Spinal cord (tissue), 10 donors: ENCODE measurements around the gene PSMB7. TPM values are rescaled to one million over a fixed set of nuclear protein-coding genes. Genes with fewer than 3 reads are reported as not detected.

Experiments
- DNase-seq, 6 donors: peaks; one replicate each; pipeline versions ENCODE4 v3.0.0 to v3.0.0-alpha.2; 2013 to 2015; ENCODE audit warnings: low spot score in 6 of 6, low read depth in 4 of 6
- H3K27ac ChIP-seq: one replicate; pipeline ENCODE4 v1.5.1; 2013; ENCODE audit warnings: low read depth, low read length, control low read depth
- H3K27me3 ChIP-seq: one replicate; pipeline ENCODE4 v1.6.1; 2013; ENCODE audit warnings: low read length; ENCODE audit not compliant: control insufficient read depth, insufficient read depth
- H3K36me3 ChIP-seq: one replicate; pipeline ENCODE4 v1.6.1; 2013; ENCODE audit warnings: low read length; ENCODE audit not compliant: control insufficient read depth, insufficient read depth
- H3K4me1 ChIP-seq: one replicate; pipeline ENCODE4 v1.6.1; 2013; ENCODE audit warnings: low read length; ENCODE audit not compliant: control insufficient read depth, insufficient read depth
- H3K4me3 ChIP-seq: one replicate; pipeline ENCODE4 v1.5.1; 2013; ENCODE audit warnings: low read depth, low read length, control low read depth
- H3K9me3 ChIP-seq: one replicate; pipeline ENCODE4 v1.6.1; 2013; ENCODE audit warnings: low read length; ENCODE audit not compliant: control insufficient read depth, insufficient read depth
- WGBS: methylation state at CpG from one replicate; pipeline ENCODE4 v1.1.5; 2013; ENCODE audit warnings: missing lambda C conversion rate; ENCODE audit not compliant: insufficient coverage; 5-methylcytosine and 5-hydroxymethylcytosine counted together
- polyA plus RNA-seq, 2 donors: library from polyadenylated mRNA; unstranded; fragments of 120-200 nt; gene quantifications; one replicate each; pipeline ENCODE4 v1.2.1, GENCODE V29; 2013; ENCODE audit not compliant: insufficient read length in 2 of 2
- total RNA-seq, 2 donors: library from RNA; depleted of rRNA in 1 of 2; stranded (reverse); fragments of 120-200 nt in 1 of 2; fragments of >200 nt in 1 of 2; gene quantifications; one replicate each; pipeline versions ENCODE4 v1.2.3 to v1.2.4, GENCODE V29; 2013 to 2014
- donor health status: healthy.

Gene PSMB7
- total and polyA plus RNA-seq, 4 donors, result 154 to 244 (median 208) TPM

DNA sequence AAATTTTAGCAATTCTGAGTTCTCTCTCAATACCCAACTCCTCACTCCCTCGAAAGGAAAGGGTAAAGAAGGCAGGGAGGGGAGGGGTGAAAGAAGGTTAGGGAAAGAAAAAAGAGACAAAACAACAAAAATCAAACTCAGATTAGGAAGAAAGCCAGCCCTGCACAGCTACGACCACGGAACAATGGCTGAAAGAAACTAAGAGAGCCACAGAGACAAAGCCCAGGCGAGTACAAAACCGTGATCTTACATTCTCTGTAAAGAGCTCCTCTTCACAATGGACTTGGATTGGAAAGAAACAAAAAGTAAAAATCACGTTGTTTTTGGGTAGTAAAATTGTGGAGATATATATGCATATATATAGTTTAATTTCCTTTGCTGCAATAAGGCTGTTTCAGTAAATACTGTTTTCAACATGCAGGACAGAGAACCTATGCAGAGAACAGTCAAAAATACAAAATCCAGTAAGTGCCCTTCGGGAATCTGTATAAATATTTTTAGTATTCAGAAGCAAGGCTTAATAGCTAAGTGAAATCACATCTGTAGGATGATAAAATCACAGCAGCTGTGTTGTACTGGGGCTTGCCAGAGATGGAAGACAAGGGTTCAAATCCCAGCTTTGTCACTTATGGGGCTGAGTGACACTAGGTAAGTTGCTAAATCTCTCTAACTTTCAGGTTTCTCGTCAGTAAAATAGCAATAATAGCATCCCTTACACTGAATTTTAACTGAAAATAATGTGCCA, 16.9 kb downstream of the PSMB7 start:
- Histone ChIP-seq H3K36me3 (peaks cover 11% of the 10 kb centered on the region), H3K9me3 (no peaks in the 10 kb centered on the region), H3K4me1 (peaks cover 28% of the 10 kb centered on the region), H3K27ac (no peak overlapping the region), H3K27me3 (no peaks in the 10 kb centered on the region), H3K4me3 (no peak overlapping the region)
- 80% methylated on average over 1 of the region's 8 CpGs for WGBS
- DNase-seq, result no peak

DNA sequence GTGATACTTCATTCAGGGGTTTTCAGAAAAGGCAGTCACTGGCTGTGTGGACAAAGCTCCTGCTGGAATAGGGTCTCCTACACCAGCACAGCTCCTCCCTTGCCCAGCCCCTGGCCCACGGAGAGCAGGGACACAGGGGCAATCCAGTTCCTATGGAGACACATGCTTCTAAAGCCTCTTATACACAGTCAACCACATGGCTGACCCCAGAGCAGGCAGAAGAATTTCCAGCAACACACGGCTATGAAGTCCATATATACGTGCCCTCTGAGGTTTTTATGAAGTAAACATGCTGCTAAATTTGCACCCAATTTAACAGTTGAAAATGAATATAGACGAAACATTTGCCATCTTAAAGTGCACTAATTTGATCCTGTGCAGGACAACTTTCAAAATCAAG, 19.4 kb downstream of the PSMB7 start:
- 44% methylated on average over 1 of the region's 4 CpGs for WGBS
- Histone ChIP-seq H3K9me3 (no peaks in the 10 kb centered on the region), H3K27ac (no peak overlapping the region), H3K4me3 (no peak overlapping the region), H3K36me3 (no peaks in the 10 kb centered on the region), H3K4me1 (peaks cover 38% of the 10 kb centered on the region), H3K27me3 (no peaks in the 10 kb centered on the region)
- DNase-seq, result no peak

DNA sequence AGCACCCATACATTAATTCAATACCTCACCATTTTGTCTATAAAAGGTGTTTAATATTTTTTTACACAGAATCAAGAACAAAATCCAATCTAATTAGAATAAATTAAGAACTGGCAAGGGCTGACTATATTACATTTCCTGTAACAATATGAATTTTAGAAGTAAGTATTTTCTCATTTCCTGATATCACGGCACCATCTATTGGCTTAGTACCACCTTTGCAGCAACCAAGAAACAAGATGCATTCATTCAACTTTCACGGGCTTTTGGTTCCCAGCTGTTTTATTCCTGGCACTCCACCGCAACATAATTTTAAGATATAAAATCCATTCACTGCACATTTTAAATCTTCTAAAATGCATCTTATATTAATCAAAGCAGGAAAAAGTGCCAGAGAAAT, 20.6 kb downstream of the PSMB7 start:
- peak in 1 of 6 donors; percentile 68 for DNase-seq
- no peaks in the 10 kb centered on the region for H3K27me3 ChIP-seq
- no peak overlapping the region for H3K27ac ChIP-seq
- peaks cover 30% of the 10 kb centered on the region for H3K4me1 ChIP-seq
- 73% methylated on average over 3 of the region's 3 CpGs for WGBS
- H3K36me3 ChIP-seq, result no peaks in the 10 kb centered on the region
- no peaks in the 10 kb centered on the region for H3K9me3 ChIP-seq
- H3K4me3 ChIP-seq, result no peak overlapping the region

DNA sequence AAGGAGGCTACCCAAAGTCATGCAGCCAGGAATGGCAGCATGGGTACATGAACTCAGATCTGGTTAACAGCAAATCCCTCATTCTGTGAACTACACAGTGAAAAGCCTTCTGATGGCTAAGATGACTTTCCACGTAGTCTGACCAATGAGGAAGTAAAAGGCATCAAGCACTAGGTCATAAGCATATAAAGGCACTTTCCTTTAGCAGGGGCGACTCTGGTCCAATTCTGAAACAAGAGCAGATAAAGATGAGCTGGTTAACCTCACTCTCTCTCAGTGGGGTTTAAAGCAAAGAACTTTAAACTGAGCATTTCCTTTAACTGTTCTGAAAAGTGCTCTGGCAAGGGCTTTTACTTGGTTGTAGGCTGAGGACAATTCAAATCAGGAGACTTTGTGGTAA, 21.1 kb downstream of the PSMB7 start:
- H3K36me3 ChIP-seq, result no peaks in the 10 kb centered on the region
- 50% methylated on average over 1 of the region's 2 CpGs for whole genome bisulfite sequencing
- no peaks in the 10 kb centered on the region for H3K27me3 ChIP-seq
- no peaks in the 10 kb centered on the region for H3K9me3 ChIP-seq
- peaks cover 30% of the 10 kb centered on the region for H3K4me1 ChIP-seq
- H3K4me3 ChIP-seq, result no peak overlapping the region
- DNase-seq, result no peak
- no peak overlapping the region for H3K27ac ChIP-seq

DNA sequence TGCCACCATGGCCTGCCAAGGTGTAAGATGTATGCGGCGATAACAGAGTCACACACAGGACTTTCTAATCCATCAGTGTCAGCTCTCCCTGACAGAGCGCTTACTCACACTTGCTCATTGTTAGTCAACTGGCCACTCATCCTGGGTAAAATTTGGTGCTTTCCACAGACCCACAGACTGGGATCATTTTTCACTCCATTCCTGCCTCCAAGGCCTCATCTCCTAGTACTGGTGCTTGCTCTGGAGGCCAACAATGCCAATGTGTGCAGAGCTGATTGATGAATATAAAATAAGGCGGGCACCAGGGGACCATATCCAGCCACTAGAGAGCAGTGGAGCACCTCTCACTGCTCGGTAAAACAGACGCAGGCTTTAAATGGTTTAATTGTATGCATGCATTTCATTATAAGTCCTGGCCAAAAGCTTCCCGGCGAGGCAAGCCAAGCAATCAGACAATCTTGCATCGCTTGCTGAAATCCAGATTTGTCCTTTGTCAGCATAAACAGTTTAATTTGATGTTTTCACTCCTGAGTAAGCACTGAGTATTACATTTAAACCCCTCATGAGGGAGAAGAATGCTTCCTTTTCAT, 22.3 kb downstream of the PSMB7 start:
- Histone ChIP-seq H3K4me3 (no peak overlapping the region), H3K27me3 (no peaks in the 10 kb centered on the region), H3K9me3 (no peaks in the 10 kb centered on the region), H3K27ac (peak overlapping the region; percentile 57), H3K36me3 (no peaks in the 10 kb centered on the region), H3K4me1 (peaks cover 31% of the 10 kb centered on the region)
- peak in 5 of 6 donors; percentile 50 to 94 (median 57) for DNase-seq
- 43% methylated on average over 5 of the region's 9 CpGs for WGBS

DNA sequence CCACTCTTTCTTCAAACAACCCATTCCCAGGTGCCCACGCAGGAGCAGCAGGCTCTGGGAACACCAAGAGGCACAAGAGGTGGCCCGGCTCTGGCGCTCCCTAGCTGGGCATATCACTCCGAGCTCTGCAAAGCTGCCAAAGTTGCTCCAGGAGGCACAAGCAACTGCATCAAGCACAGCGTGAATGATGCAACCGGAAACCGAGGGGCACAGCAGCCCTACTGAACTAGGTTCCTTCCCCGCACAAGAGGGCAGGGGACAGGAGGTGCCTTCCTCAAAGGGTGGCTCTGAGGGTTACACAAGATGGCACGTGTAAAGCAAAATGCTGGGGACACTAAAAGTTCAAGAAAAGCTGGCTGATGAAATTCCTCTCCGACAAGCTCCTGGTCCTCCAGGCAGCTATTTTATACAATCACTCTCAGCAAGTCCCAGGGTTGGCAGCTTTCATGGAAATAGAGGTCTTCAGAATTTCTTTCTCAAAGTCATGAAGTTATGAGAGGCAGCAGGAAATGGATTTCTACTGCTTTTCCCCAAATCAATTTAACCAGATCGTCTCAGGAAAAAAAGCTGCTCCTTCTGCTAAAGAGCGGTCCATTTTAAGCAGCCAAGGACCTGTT, 22.9 kb downstream of the PSMB7 start:
- H3K9me3 ChIP-seq, result no peaks in the 10 kb centered on the region
- DNase-seq, result no peak
- peak overlapping the region; percentile 57 for H3K27ac ChIP-seq
- WGBS, result 77% methylated on average over 8 of the region's 12 CpGs
- H3K4me1 ChIP-seq, result peaks cover 31% of the 10 kb centered on the region
- H3K4me3 ChIP-seq, result no peak overlapping the region
- H3K36me3 ChIP-seq, result no peaks in the 10 kb centered on the region
- H3K27me3 ChIP-seq, result no peaks in the 10 kb centered on the region

DNA sequence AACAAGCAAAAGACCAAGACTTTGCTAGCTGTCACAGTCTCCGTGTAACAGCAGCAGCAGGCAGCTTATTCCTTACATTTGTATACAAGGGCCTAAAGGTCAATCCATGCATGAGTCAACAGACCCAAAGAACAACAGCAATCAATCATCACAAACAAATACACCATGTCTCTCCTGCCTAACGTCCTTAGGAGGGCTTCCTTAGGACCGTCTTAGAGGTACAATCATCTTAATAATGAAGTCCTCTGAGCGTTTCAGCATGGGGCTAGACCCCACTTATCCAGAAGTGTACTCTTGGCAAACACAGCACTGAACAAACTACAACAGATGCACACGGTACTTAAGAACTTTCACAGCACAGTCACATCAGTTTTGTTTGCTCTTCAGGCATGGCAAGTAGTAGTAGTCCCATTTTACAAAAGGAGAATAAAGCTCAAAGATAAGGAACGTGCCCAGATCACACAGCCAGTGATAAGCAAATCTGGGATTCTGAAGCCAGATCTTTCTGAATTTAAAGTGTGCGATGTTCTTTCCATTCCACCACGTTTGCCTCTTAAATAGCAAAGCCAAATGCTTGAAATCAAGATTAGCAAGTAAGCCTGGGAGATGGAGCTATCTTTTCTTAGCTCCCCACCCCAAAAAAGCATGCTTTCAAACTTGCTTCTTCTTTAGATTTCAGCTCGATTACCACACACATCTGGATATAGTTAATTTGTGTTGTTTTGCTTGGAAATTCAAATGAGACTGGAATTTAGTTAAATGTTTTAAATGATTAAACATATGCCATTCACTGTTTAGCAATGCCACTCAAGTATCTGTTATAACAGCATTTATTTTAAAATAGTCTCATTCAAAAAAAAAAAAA, 24.2 kb downstream of the PSMB7 start:
- no peaks in the 10 kb centered on the region for H3K27me3 ChIP-seq
- 56% methylated on average over 4 of the region's 9 CpGs for WGBS
- no peaks in the 10 kb centered on the region for H3K36me3 ChIP-seq
- peak in 1 of 6 donors; percentile 59 for DNase-seq
- no peak overlapping the region for H3K27ac ChIP-seq
- no peak overlapping the region for H3K4me3 ChIP-seq
- peaks cover 31% of the 10 kb centered on the region for H3K4me1 ChIP-seq
- H3K9me3 ChIP-seq, result no peaks in the 10 kb centered on the region

DNA sequence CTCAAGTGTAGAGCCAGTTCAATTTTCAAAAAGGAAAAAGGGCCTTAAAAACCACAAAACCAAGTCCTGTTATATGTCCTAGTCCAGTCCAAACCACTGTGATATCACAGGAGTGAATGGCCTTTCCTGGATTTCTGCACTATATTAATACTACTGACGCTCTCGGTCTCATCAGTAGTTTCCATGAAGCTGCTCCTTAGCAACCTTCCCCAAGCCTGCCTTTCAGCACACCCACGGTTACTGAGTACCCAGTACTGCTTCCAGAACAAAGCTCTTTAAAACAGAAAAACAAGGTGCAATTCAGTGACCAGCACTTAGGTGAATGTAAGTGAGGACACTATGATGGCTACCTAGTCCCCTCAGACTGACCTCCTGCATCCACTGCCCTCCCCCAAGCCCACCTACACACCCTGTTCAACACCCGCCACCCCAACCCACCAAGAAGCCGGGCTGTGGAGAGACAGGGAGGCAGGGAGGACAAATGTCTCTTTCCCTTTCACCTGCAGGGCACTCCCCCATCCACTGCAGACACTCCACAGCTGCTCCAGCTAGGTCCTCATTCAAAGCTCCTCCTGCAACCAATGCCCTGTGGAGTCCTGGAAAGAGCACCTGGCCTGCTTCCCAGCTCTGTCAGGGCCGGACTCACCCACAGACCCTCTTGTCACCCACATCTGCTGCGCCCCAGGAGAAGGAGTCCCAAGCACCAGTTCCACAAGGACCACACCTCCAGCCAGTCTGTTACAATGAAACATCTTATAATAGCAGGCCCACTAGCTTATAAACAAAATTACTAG, 25.9 kb downstream of the PSMB7 start:
- DNase-seq, result no peak
- H3K36me3 ChIP-seq, result no peaks in the 10 kb centered on the region
- H3K27ac ChIP-seq, result no peak overlapping the region
- H3K4me1 ChIP-seq, result peaks cover 28% of the 10 kb centered on the region
- no peaks in the 10 kb centered on the region for H3K9me3 ChIP-seq
- H3K27me3 ChIP-seq, result no peaks in the 10 kb centered on the region
- H3K4me3 ChIP-seq, result no peak overlapping the region
- 51% methylated on average over 5 of the region's 7 CpGs for WGBS
